CD4-positive, alpha-beta T cell treated with Interleukin-1 beta for 1 hour (primary cell): ENCODE measurements around the gene ASMTL.
"Not testable (repeated sequence)": the region's sequence is repeated elsewhere in the genome, so short reads cannot be mapped to it uniquely, and the experiment has no call there.

Experiments
- DNase-seq, 2 donors: peaks; one replicate each; pipeline ENCODE4 v3.0.0-alpha.2; 2020 to 2022

ASMTL gene

GRCh38 chrX:1387141-1387776 is 65.5 kb downstream of the ASMTL start:
- no peak for DNase-seq

DNA sequence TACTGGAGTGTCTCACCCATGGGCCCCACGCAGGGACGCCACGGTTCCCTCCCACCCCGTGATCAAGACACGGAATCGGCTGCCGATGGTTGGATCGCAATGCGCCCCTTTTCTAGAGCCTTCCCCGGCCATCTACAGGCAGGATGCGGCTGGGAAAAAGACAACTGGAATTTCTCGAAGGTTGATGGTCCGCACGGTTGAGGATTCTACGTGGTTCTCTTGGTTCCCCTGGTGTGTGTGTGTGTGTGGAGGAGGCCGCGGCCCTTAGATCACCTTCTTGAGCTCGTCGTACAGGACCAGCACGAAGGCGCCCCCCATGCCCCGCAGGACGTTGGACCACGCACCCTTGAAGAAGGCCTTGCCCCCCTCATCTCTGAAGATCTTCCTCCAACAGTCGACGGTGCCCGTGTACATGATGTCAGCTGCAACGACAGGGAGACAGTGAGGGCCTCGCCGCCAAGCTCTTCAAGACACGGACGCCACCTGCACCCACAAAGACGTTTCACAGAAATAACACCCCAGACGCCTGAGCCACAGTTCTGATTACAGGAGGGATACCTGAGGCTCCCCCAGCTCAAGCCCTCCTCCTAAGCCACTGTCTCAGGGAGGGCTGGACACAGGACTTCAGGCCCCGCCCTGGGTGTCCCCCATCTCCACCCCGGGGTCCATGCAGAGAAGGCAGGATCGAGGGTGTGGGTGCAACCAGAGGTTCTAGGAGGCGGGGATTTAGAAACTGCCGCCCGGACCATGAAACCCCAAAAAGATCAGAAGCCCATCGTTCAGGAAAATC is 66.2 kb downstream of the ASMTL start:
- DNase-seq: no peak

DNA sequence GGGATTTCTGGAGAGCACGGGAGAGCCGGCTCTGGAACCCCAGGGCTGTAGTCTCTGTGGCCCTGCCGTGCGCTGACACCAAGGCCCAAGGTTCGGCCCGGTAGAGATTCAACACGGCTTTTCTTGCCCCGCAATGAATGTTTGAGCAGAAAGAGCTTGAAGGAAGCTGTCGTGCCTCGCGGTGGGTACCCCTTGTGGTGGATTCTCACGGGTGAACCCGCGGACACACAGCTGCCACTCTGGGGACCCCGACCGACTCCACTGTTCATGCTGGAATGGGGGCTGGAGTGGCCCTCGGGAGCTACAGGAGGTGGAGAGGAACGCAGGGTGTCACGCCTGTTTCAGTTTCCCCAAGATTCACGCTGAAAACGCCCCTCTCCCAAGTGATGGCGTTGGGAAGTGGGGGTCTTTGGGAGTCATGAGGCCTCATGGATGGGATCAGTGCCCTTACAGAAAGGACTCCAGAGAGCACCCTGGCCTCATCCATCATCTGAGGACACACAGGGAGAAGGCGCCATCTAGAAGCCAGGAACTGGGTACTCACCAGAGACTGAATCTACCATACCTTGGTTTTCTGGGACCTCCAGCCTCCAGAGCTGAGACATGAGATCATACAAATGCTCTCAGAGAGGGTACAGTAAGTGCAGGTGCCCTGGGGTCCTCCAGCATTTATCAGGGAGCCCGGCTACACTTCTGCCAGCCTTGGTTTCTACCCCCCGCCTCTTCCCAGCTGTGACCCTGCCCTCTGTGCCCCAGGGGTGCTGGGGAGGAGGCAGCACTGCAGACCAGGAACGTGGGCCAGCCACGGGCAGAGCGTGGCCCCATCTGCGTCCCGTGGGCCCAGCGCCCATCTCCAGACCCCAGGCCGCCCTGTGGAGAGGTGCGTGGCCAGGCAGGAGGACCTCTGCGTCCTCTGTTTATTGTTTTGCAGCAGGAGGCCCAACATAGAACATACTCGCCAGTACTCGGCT is 67.2 kb downstream of the ASMTL start:
- no peak for DNase-seq

- DNase-seq: no peak
Observed at GRCh38 chrX:1384658-1385252, 68.0 kb downstream of the ASMTL start.

GRCh38 chrX:1380672-1381233 is 72.0 kb downstream of the ASMTL start:
- DNase-seq: no peak

- no peak for DNase-seq
Observed at GRCh38 chrX:1378306-1378759, 74.4 kb downstream of the ASMTL start.

- no peak for DNase-seq
Observed at GRCh38 chrX:1368385-1368698, 84.4 kb downstream of the ASMTL start.

- not testable (repeated sequence) for DNase-seq
Observed at GRCh38 chrX:1366363-1366762, 86.3 kb downstream of the ASMTL start.

DNA sequence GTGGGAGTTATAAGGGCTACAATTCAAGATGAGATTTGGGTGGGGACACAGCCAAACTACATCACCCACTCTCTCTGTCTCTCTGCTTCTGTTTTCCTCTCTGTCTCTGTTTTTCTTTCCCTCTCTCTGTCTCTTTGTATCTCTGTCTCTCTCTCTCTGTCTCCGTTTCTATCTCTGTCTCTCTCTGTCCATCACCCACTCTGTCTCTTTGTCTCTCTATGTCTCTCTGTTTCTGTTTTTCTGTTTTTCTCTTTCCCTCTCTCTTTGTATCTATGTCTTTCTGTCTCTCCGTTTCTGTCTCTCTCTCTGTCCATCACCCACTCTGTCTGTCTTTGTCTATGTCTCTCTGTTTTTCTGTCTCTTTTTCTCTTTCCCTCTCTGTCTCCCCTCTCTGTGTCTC is 90.8 kb downstream of the ASMTL start:
- DNase-seq: no peak

DNA sequence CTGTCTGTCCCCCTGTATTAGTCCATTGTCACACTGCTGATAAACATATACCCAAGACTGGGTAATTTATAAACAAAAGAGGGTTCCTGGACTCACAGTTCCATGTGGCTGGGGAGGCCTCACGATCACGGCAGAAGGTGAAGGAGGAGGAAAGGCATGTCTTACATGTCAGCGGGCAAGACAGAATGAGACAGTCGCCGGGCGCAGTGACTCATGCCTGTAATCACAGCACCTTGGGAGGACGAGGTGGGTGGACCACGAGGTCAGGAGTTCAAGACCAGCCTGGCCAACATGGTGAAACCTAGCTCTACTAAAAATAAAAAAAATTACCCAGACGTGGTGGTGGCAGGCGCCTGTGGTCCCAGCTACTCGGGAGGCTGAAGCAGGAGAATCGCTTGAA is 91.4 kb downstream of the ASMTL start:
- DNase-seq: no peak

GRCh38 chrX:1360171-1360570 is 92.5 kb downstream of the ASMTL start:
- no peak for DNase-seq

- no peak for DNase-seq
Observed at GRCh38 chrX:1359477-1359873, 93.2 kb downstream of the ASMTL start.

- no peak for DNase-seq
Observed at GRCh38 chrX:1358793-1359476, 93.8 kb downstream of the ASMTL start.

- no peak for DNase-seq
Observed at GRCh38 chrX:1357993-1358392, 94.7 kb downstream of the ASMTL start.

GRCh38 chrX:1355131-1356046 is 97.3 kb downstream of the ASMTL start:
- no peak for DNase-seq

DNA sequence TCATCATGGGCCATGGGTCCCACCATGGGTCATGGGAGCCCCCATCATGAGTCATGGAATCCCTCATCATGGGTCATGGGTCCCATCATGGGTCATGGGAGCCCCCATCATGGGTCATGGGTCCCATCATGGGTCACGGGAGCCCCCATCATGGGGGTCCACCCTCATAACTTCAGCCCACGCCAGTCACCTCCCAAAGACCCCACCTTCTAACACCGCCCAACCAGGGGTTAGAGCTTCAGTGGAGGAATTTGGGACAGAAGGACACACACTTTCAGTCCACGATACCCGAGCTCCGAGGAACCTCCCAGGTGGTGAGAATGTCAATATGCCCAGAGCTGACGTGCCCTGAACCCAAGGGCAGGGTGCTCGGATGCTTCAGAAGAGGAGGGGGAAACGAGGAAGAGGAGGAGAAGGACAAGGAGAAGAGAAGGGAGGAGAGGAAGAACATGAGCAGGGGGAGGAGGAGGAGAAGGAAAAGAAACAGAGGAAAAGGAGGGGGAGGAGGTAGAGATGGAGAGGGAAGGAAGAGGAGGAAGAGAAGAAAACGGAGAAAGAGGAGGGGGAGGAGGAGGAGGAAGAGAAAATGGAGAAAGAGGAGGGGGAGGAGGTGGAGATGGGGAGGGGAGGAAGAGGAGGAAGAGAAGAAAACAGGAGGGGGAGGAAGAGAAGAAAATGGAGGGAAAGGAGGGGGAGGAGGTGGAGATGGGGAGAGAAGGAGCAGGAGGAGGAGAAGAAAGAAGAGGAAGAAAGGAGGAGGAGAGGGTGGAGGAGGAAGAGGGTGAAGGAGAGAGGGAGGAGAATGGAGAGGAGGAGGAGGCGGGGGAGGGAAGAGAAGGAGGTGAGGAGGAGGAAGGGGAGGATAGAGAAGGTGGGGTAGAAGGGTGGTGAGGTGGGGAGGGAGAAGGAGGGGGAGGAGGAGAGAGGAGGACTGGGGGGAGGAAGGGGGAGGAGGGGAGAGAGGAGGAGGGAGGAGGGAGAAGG is 98.4 kb downstream of the ASMTL start:
- DNase-seq: no peak
